Stimulated activated CD8-positive, alpha-beta memory T cell treated with anti-CD3 and anti-CD28 coated beads, Interleukin-12 subunit alpha, Interleukin-12 subunit beta, amount 100 ng/mL, for 1 hour (primary cell): ENCODE measurements around the gene TMEM212.
"Not testable (repeated sequence)": the region's sequence is repeated elsewhere in the genome, so short reads cannot be mapped to it uniquely, and the experiment has no call there.

Experiments used
- DNase-seq: peaks from one replicate; pipeline ENCODE4 v3.0.0-alpha.2; 2020; ENCODE audit warnings: low read depth

Gene TMEM212

GRCh38 chr3:171892457-171892856 is 49.3 kb downstream of the TMEM212 start:
- DNase-seq = no peak

- DNase-seq = no peak
Observed at GRCh38 chr3:171895291-171895690, 52.1 kb downstream of the TMEM212 start.

- DNase-seq = no peak
Observed at GRCh38 chr3:171895900-171896299, 52.8 kb downstream of the TMEM212 start.

- DNase-seq = no peak
Observed at GRCh38 chr3:171896316-171896715, 53.2 kb downstream of the TMEM212 start.

GRCh38 chr3:171898192-171898591 is 55.0 kb downstream of the TMEM212 start:
- DNase-seq = no peak

- DNase-seq = no peak
Observed at GRCh38 chr3:171900446-171900845, 57.3 kb downstream of the TMEM212 start.

GRCh38 chr3:171901615-171902312 is 58.6 kb downstream of the TMEM212 start:
- no peak for DNase-seq

- DNase-seq = no peak
Observed at GRCh38 chr3:171904829-171905228, 61.7 kb downstream of the TMEM212 start.

- DNase-seq = not testable (repeated sequence)
Observed at GRCh38 chr3:171906503-171906902, 63.4 kb downstream of the TMEM212 start.

GRCh38 chr3:171906951-171907676 is 64.0 kb downstream of the TMEM212 start:
- no peak for DNase-seq

GRCh38 chr3:171907761-171908160 is 64.6 kb downstream of the TMEM212 start:
- DNase-seq = no peak

- DNase-seq = no peak
Observed at GRCh38 chr3:171908731-171909130, 65.6 kb downstream of the TMEM212 start.
